ENCODE measurements around the gene SMIM31. TPM values are rescaled to one million over a fixed set of nuclear protein-coding genes. Genes with fewer than 3 reads are reported as not detected.

The SMIM31 gene
- polyA plus RNA-seq, 1 of the 3 experiments (the other 2 are of a cell fraction): not detected

- H3K36me3 ChIP-seq (replicated peaks in 1 of 2; ENCODE audit: control insufficient read depth in 1 of 2, insufficient read depth in 2 of 2, low read length in 1 of 2): no peaks in the 10 kb centered on the region
- no peak for DNase-seq
- H3K4me2 ChIP-seq: no peak overlapping the region
- no peak overlapping the region for H3K4me3 ChIP-seq (ENCODE audit: low read depth in 2 of 2, low read length in 1 of 2)
- no peaks in the 10 kb centered on the region for H3F3A ChIP-seq (replicated peaks; ENCODE audit: insufficient read depth)
- 20% methylated on average over 3 of the region's 3 CpGs for WGBS (ENCODE audit: low lambda C conversion rate)
- no peaks in the 10 kb centered on the region for H3K27me3 ChIP-seq (ENCODE audit: insufficient read depth)
- no peaks in the 10 kb centered on the region for H3K9me3 ChIP-seq
- H3K4me1 ChIP-seq (ENCODE audit: control insufficient read depth in 1 of 2, insufficient read depth in 2 of 2, low read depth in 1 of 2, low read length in 1 of 2): no peaks in the 10 kb centered on the region
- ChIA-PET CTCF (no interaction called here), POLR2A (no interaction called here)
- H2AFZ ChIP-seq (ENCODE audit: low read depth): no peak overlapping the region
- H3K27ac ChIP-seq (ENCODE audit: low read depth in 2 of 2, low read length in 1 of 2): no peak overlapping the region
- H3K9ac ChIP-seq: no peak overlapping the region
- H4K20me1 ChIP-seq (ENCODE audit: insufficient read depth): no peaks in the 10 kb centered on the region
- TF ChIP-seq RAD21 (IDR thresholded peaks at IDR 0.05; ENCODE audit: low read length): no peak
- no peak for TF ChIP-seq REST (IDR thresholded peaks at IDR 0.05; ENCODE audit: low read depth, low read length)
- no peak for TF ChIP-seq RFX5 (IDR thresholded peaks at IDR 0.05; ENCODE audit: low read length)
- no peak for TF ChIP-seq TAF1 (IDR thresholded peaks at IDR 0.05; ENCODE audit: borderline replicate concordance, low read depth, low read length)
- H3K9me2 ChIP-seq: no peaks in the 10 kb centered on the region
- H3K79me2 ChIP-seq (ENCODE audit: insufficient read depth): no peaks in the 10 kb centered on the region
Measured at GRCh38 chr4:164802301-164802901, 48.5 kb downstream of the SMIM31 start.

- no peaks in the 10 kb centered on the region for H3K27me3 ChIP-seq (ENCODE audit: insufficient read depth)
- no peaks in the 10 kb centered on the region for H3K79me2 ChIP-seq (ENCODE audit: insufficient read depth)
- H3K4me3 ChIP-seq (ENCODE audit: low read depth in 2 of 2, low read length in 1 of 2): no peak overlapping the region
- H3F3A ChIP-seq (replicated peaks; ENCODE audit: insufficient read depth): no peaks in the 10 kb centered on the region
- no peaks in the 10 kb centered on the region for H3K9me3 ChIP-seq
- H3K36me3 ChIP-seq (replicated peaks in 1 of 2; ENCODE audit: control insufficient read depth in 1 of 2, insufficient read depth in 2 of 2, low read length in 1 of 2): no peaks in the 10 kb centered on the region
- CTCF ChIA-PET: no interaction called here
- no peak for TF ChIP-seq YY1 (IDR thresholded peaks at IDR 0.05; ENCODE audit: low read depth)
- H3K9ac ChIP-seq: no peak overlapping the region
- no peak overlapping the region for H3K4me2 ChIP-seq
- no peak overlapping the region for H3K27ac ChIP-seq (ENCODE audit: low read depth in 2 of 2, low read length in 1 of 2)
- no peak overlapping the region for H2AFZ ChIP-seq (ENCODE audit: low read depth)
- no peaks in the 10 kb centered on the region for H3K4me1 ChIP-seq (ENCODE audit: control insufficient read depth in 1 of 2, insufficient read depth in 2 of 2, low read depth in 1 of 2, low read length in 1 of 2)
- H3K9me2 ChIP-seq: no peaks in the 10 kb centered on the region
- 21% methylated on average over 8 of the region's 8 CpGs for WGBS (ENCODE audit: low lambda C conversion rate)
- POLR2A ChIA-PET: no interaction called here
- H4K20me1 ChIP-seq (ENCODE audit: insufficient read depth): no peaks in the 10 kb centered on the region
- no peak for DNase-seq
Measured at GRCh38 chr4:164803702-164804101, 49.8 kb downstream of the SMIM31 start.

- Histone ChIP-seq H3K9ac (no peak overlapping the region), H3K4me1 (ENCODE audit: control insufficient read depth in 1 of 2, insufficient read depth in 2 of 2, low read depth in 1 of 2, low read length in 1 of 2) (no peaks in the 10 kb centered on the region), H3K27ac (ENCODE audit: low read depth in 2 of 2, low read length in 1 of 2) (no peak overlapping the region), H3K4me2 (no peak overlapping the region), H3K9me3 (no peaks in the 10 kb centered on the region), H4K20me1 (ENCODE audit: insufficient read depth) (no peaks in the 10 kb centered on the region), H3K27me3 (ENCODE audit: insufficient read depth) (no peaks in the 10 kb centered on the region), H2AFZ (ENCODE audit: low read depth) (no peak overlapping the region), H3K79me2 (ENCODE audit: insufficient read depth) (no peaks in the 10 kb centered on the region), H3K36me3 (replicated peaks in 1 of 2; ENCODE audit: control insufficient read depth in 1 of 2, insufficient read depth in 2 of 2, low read length in 1 of 2) (no peaks in the 10 kb centered on the region), H3K4me3 (ENCODE audit: low read depth in 2 of 2, low read length in 1 of 2) (no peak overlapping the region), H3K9me2 (no peaks in the 10 kb centered on the region), H3F3A (replicated peaks; ENCODE audit: insufficient read depth) (no peaks in the 10 kb centered on the region)
- POLR2A ChIA-PET: no interaction called here
- WGBS (ENCODE audit: low lambda C conversion rate): 39% methylated on average over 12 of the region's 12 CpGs
- CTCF ChIA-PET: no interaction called here
- TF ChIP-seq IRF3 (IDR thresholded peaks at IDR 0.05; ENCODE audit: low read depth, low read length) (no peak), RXRA (IDR thresholded peaks at IDR 0.05; ENCODE audit: borderline replicate concordance, low read depth) (no peak), PBX3 (IDR thresholded peaks at IDR 0.05) (no peak), FOXM1 (IDR thresholded peaks at IDR 0.05; ENCODE audit: low read depth) (no peak), GATA2 (CRISPR knock-in tag; IDR thresholded peaks at IDR 0.05) (no peak), RFX5 (IDR thresholded peaks at IDR 0.05; ENCODE audit: low read length) (no peak), POLR2AphosphoS5 (IDR thresholded peaks at IDR 0.05; ENCODE audit: low read depth, low read length) (no peak), ZBTB33 (IDR thresholded peaks at IDR 0.05; ENCODE audit: borderline replicate concordance, low read depth) (no peak), MEF2A (IDR thresholded peaks at IDR 0.05; ENCODE audit: borderline replicate concordance, low read depth) (no peak), MXI1 (IDR thresholded peaks at IDR 0.05; ENCODE audit: low read depth, low read length) (no peak), EP300 (IDR thresholded peaks at IDR 0.05; ENCODE audit: borderline replicate concordance in 1 of 2, low read depth in 1 of 2, low read length in 1 of 2) (no peak)
- no peak for DNase-seq
Measured at GRCh38 chr4:164807611-164808010, 53.7 kb downstream of the SMIM31 start.
